ENCODE measurements around the gene CCDC121.

The CCDC121 gene

GRCh38 chr2:27581417-27582128, 47.2 kb downstream of the CCDC121 start:
- no peak for DNase-seq

All from NCI-H524 (cell line).